ENCODE results near the gene MYH11.

- TF ChIP-seq POLR2A (IDR thresholded peaks at IDR 0.05; ENCODE audit: low read length) (no peak), GATA1 (IDR thresholded peaks at IDR 0.05; ENCODE audit: low read depth, low read length) (no peak)
Measured at GRCh38 chr16:15749371-15749770, 107.5 kb downstream of the MYH11 start.
